PC-9 (cell line): ENCODE measurements around the gene MVB12B. TPM values are rescaled to one million over a fixed set of nuclear protein-coding genes. Genes with fewer than 3 reads are reported as not detected.

Source experiments
- BruUV-seq: library from RNA; stranded (reverse); fragments of 400-500 nt; replicated peaks from 2 replicates; lab custom pipeline; 2021; lab: Mats Ljungman, UMichigan
- CTCF ChIA-PET: fragments of 300-600 bp; sonication (Branson Sonifier 250); formaldehyde crosslinking; loops from one replicate; lab custom pipeline; 2022; ENCODE audit warnings: antibody characterized with exemption; lab: Charles Lee
- POLR2A ChIA-PET: fragments of 300-600 bp; sonication (Branson Sonifier 250); formaldehyde crosslinking; loops from one replicate; lab custom pipeline; 2022; ENCODE audit warnings: antibody characterized with exemption; ENCODE audit not compliant: unreplicated experiment; lab: Charles Lee
- DNase-seq, 2 experiments: peaks; one replicate each; pipeline versions ENCODE4 v3.0.0 to v3.0.0-alpha.2; 2015 to 2022; ENCODE audit warnings: mixed read lengths in 1 of 2
- H2AFZ ChIP-seq: fragments of 200-600 bp; sonication (generic); 2 replicates; pipeline ENCODE4 v1.8.1; 2017; ENCODE audit warnings: antibody characterized with exemption
- H3F3A ChIP-seq: fragments of 200-600 bp; sonication (generic); 2 replicates; pipeline ENCODE4 v1.8.1; 2017; ENCODE audit warnings: antibody characterized with exemption, mild to moderate bottlenecking, low read depth; ENCODE audit not compliant: insufficient read depth
- H3K27ac ChIP-seq: fragments of 200-600 bp; sonication (generic); 2 replicates; pipeline ENCODE4 v1.6.1; 2016; ENCODE audit warnings: mixed run types
- H3K27me3 ChIP-seq: fragments of 200-600 bp; sonication (generic); 2 replicates; pipeline ENCODE4 v1.6.1; 2016; ENCODE audit warnings: low read depth, mixed run types; ENCODE audit not compliant: insufficient read depth
- H3K36me3 ChIP-seq: fragments of 200-600 bp; sonication (generic); 2 replicates; pipeline ENCODE4 v1.6.1; 2016; ENCODE audit warnings: low read depth, mixed run types
- H3K4me1 ChIP-seq: fragments of 200-600 bp; sonication (generic); replicated peaks from 2 replicates; pipeline ENCODE4 v1.6.1; 2016; ENCODE audit warnings: mixed run types; ENCODE audit not compliant: insufficient read depth
- H3K4me2 ChIP-seq: fragments of 200-600 bp; sonication (generic); 2 replicates; pipeline ENCODE4 v1.6.1; 2017; ENCODE audit warnings: mixed run types
- H3K4me3 ChIP-seq: fragments of 200-600 bp; sonication (generic); 2 replicates; pipeline ENCODE4 v1.6.1; 2016; ENCODE audit warnings: mixed run types
- H3K79me2 ChIP-seq: fragments of 200-600 bp; sonication (generic); 2 replicates; pipeline ENCODE4 v1.6.1; 2017; ENCODE audit warnings: low read depth, mixed run types
- H3K9me2 ChIP-seq: fragments of 200-600 bp; sonication (generic); 2 replicates; pipeline ENCODE4 v1.8.1; 2017; ENCODE audit warnings: mild to moderate bottlenecking; ENCODE audit not compliant: insufficient read depth
- H3K9me3 ChIP-seq: fragments of 200-600 bp; sonication (generic); 2 replicates; pipeline ENCODE4 v1.8.1; 2016; ENCODE audit warnings: low read depth; ENCODE audit not compliant: insufficient read depth
- H4K20me1 ChIP-seq: fragments of 200-600 bp; sonication (generic); 2 replicates; pipeline ENCODE4 v1.8.1; 2017; ENCODE audit not compliant: insufficient read depth
- EZH2 ChIP-seq: fragments of 200-600 bp; sonication (generic); IDR thresholded peaks from 2 replicates; pipeline ENCODE4 v1.8.0; 2017; ENCODE audit warnings: antibody characterized with exemption, low read depth
- intact Hi-C: fragments of 100-400 bp; cut with micrococcal nuclease; formaldehyde crosslinking; loops from one replicate; pipeline ENCODE4 v1.10.0; 2022; ENCODE audit not compliant: unreplicated experiment
- total RNA-seq: library from RNA; stranded (reverse); gene quantifications from 2 replicates; pipeline ENCODE4 v1.2.3, GENCODE V29; 2021
- TF ChIP-seq, protein P1 (sequence below): fragments of 200-600 bp; sonication (generic); conservative IDR thresholded peaks from 2 replicates; pipeline ENCODE4 v1.6.1; 2017; ENCODE audit warnings: mixed run types, antibody characterized with exemption, mild to moderate bottlenecking, moderate library complexity

MVB12B gene
- total RNA-seq, 1 experiment from 2014 or later, result 8.8 TPM

DNA sequence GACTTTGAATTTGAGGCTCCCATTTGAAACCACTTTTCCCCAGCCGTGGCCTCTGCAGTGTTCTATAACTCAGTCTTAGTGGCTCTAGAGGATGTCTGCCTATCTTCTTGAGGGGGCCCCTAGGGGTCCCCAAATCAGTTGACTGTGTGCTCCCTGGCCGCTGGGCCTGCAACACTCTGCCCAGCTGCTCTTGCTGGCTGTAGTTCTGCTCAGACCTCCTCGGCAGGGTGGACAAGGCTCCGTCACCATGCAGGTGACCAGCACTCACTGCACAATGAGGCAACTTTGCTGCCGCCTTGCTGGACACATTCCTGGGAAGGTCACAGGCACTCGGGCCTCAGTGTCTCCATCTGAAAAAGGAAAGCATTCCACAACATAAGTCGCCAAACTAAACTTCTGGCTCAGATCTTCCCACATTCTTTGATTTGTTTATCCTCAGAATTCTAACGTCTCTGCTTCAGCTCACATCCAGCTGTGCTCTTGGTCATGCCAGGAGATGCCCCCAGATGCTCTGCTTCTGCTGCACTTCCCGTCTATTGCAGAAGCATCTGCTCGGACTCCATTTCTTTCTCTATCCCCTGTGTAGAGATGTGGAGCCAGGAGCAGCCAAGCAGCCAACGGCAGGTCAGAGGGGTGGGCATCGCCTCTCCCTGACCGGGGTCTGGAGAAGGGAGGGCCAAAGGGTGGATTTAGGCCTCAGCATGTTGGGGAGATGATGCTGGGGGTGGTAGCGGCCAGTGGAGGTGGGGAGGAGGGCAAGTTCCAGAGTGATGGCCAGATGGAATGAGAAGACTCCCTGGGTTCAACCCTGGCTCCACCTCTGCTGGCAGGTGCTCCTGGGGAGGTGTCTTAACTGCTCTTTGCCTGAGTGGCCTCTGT is 133.6 kb downstream of the MVB12B start:
- H3K9me2 ChIP-seq, result no peaks in the 10 kb centered on the region
- no peaks in the 10 kb centered on the region for H3K79me2 ChIP-seq
- H3K27ac ChIP-seq, result no peak overlapping the region
- H4K20me1 ChIP-seq, result no peaks in the 10 kb centered on the region
- no peaks in the 10 kb centered on the region for H3F3A ChIP-seq
- TF ChIP-seq, protein P1, sequence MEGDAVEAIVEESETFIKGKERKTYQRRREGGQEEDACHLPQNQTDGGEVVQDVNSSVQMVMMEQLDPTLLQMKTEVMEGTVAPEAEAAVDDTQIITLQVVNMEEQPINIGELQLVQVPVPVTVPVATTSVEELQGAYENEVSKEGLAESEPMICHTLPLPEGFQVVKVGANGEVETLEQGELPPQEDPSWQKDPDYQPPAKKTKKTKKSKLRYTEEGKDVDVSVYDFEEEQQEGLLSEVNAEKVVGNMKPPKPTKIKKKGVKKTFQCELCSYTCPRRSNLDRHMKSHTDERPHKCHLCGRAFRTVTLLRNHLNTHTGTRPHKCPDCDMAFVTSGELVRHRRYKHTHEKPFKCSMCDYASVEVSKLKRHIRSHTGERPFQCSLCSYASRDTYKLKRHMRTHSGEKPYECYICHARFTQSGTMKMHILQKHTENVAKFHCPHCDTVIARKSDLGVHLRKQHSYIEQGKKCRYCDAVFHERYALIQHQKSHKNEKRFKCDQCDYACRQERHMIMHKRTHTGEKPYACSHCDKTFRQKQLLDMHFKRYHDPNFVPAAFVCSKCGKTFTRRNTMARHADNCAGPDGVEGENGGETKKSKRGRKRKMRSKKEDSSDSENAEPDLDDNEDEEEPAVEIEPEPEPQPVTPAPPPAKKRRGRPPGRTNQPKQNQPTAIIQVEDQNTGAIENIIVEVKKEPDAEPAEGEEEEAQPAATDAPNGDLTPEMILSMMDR, result no peak
- no peak for TF ChIP-seq EZH2
- DNase-seq, result no peak
- intact Hi-C loops, result no loop called here
- H2AFZ ChIP-seq, result no peak overlapping the region
- POLR2A ChIA-PET, result no interaction called here
- H3K36me3 ChIP-seq, result no peaks in the 10 kb centered on the region
- no peak overlapping the region for H3K4me3 ChIP-seq
- no peaks in the 10 kb centered on the region for H3K4me1 ChIP-seq
- H3K9me3 ChIP-seq, result no peaks in the 10 kb centered on the region
- CTCF ChIA-PET, result no interaction called here
- no peak overlapping the region for H3K4me2 ChIP-seq
- no peaks in the 10 kb centered on the region for H3K27me3 ChIP-seq
- no TSS peak for BruUV-seq

DNA sequence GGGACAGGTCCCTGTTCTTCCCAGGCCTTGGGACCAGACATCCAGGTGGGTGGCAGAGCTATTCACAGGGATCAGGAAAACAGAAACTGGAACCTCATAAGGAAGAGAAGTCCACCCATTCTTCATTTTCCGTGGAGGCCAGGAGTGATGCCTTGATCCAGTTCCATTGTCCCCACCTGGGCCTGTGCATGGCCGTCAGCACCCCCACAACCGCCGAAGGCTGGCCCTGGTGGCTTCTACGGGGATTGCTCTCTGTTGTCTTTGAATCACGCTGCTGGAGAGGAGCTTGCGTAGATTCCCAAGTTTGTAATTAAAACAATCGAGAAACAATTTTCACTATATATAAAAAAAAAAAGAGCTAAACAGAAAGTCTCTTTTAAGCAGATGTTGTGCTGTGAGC is 134.4 kb downstream of the MVB12B start:
- ChIA-PET CTCF (no interaction called here), POLR2A (no interaction called here)
- Histone ChIP-seq H3K4me3 (no peak overlapping the region), H3K27me3 (no peaks in the 10 kb centered on the region), H3K9me3 (no peaks in the 10 kb centered on the region), H4K20me1 (no peaks in the 10 kb centered on the region), H3K36me3 (no peaks in the 10 kb centered on the region), H3K9me2 (no peaks in the 10 kb centered on the region), H3K27ac (no peak overlapping the region), H3K79me2 (no peaks in the 10 kb centered on the region), H3K4me1 (no peaks in the 10 kb centered on the region), H2AFZ (no peak overlapping the region), H3F3A (no peaks in the 10 kb centered on the region), H3K4me2 (no peak overlapping the region)
- intact Hi-C loops, result no loop called here
- TF ChIP-seq, protein P1, result no peak
- no peak for TF ChIP-seq EZH2
- no peak for DNase-seq
- no TSS peak for BruUV-seq

DNA sequence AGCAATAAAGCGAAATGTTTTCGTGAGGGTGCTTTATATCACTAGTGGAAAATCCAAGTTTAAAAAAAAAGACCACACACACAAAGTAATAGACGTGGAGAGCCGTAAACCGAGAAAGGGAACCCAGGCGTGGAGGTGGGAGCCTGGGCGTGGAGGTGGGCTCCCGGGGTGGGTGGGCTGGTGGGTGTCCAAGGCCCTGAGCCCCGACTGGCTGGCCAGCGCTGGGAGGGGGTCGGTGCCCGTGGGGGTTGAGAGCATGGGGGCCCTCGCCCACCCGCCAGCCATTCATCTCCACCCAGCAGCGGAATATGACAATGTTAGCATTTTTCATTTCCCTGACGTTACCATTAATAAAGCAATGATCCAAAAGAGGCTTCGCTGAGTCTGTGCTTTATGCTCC is 135.0 kb downstream of the MVB12B start:
- POLR2A ChIA-PET, result no interaction called here
- no TSS peak for BruUV-seq
- Histone ChIP-seq H4K20me1 (no peaks in the 10 kb centered on the region), H3K4me1 (no peaks in the 10 kb centered on the region), H3K27me3 (no peaks in the 10 kb centered on the region), H3K9me3 (no peaks in the 10 kb centered on the region), H3K4me3 (no peak overlapping the region), H3K9me2 (no peaks in the 10 kb centered on the region), H3K79me2 (no peaks in the 10 kb centered on the region), H3F3A (no peaks in the 10 kb centered on the region), H3K36me3 (no peaks in the 10 kb centered on the region), H3K27ac (no peak overlapping the region), H2AFZ (no peak overlapping the region), H3K4me2 (no peak overlapping the region)
- intact Hi-C loops, result no loop called here
- TF ChIP-seq, protein P1, result no peak
- TF ChIP-seq EZH2, result no peak
- no peak for DNase-seq
- CTCF ChIA-PET, result no interaction called here
